ELF-1 (cell line): ENCODE measurements around the gene SUGCT.

Experiments used
- DNase-seq: peaks from one replicate; pipeline ENCODE4 v3.0.0-alpha.2; 2016; ENCODE audit warnings: low read depth, low spot score

The SUGCT gene

GRCh38 chr7:40859076-40859475 is 724.3 kb downstream of the SUGCT start:
- DNase-seq, result no peak

DNA sequence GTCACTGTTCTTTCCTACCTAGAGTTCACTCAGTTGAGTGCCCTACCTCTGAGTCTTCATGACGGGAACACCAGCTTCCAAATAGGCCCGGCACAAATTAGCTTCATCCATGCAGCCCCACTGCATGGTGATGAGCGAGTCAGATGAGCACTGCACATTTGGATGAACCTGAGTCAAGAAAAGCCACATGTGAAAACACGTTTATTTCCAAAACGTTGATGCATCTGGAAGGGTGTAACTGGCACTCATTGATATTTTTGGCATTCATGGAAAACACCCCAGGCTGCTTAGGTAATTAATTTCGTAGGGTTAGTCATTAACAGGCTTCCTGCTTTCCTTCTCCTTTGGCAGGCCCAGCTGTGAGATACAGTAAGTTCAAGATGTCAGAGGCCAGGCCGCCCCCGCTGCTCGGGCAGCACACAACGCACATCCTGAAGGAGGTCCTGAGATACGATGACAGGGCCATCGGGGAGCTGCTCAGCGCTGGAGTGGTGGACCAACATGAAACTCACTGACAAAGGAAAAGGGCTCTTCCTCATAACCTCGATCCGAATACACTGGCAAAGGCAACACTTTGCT is 725.2 kb downstream of the SUGCT start:
- no peak for DNase-seq

GRCh38 chr7:40865441-40866233 is 730.8 kb downstream of the SUGCT start:
- no peak for DNase-seq

- no peak for DNase-seq
Measured at GRCh38 chr7:40866601-40867000, 731.8 kb downstream of the SUGCT start.

GRCh38 chr7:40870108-40870507 is 735.3 kb downstream of the SUGCT start:
- DNase-seq, result no peak

DNA sequence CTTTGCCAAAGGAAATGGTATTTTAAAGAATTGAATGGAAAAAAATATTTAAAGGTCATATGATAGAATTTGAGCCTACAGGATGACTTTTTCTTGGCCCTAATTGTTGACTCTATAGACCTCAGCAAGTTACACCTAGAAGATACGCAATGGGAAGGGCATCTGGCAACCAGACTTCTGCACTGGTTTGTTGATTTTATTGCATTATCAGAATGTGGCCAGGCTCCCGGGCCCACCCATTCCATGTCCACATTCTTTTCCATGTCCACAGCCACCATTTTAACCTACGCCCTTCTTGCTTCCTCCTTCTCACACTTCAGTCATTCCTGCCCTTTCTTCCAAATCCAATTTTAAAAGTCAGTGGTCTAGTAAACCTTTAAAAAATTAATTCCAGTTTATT is 738.4 kb downstream of the SUGCT start:
- no peak for DNase-seq

- no peak for DNase-seq
Measured at GRCh38 chr7:40874756-40875155, 740.0 kb downstream of the SUGCT start.

GRCh38 chr7:40876601-40877000 is 741.8 kb downstream of the SUGCT start:
- DNase-seq, result no peak

DNA sequence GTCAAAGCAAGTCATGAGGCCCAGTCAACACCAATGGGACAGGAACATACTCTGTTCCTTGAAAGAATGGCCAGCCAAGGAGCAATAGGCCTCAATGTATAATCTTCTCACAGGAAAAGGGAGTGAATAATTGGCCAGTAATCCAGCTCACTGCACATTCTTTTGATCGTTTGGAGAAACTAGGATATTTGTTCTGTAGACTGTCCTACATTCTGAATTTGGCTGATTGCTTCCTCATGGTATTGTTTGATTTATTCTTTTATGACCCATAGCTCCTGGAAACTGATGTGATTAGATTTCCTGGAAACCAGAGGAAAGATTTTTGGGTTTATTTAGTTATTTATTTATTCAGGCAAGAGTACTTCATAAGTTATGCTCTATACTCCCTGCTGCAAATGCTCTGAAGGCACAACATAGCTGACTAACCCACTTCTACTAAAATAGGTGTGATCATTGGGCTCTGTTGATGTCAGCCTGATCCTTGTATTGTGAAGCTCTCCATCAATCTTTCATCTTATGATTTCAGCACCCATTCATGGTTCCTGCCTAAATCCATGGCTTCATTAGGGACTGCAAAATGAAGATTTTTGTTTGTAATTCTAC is 745.2 kb downstream of the SUGCT start:
- no peak for DNase-seq

DNA sequence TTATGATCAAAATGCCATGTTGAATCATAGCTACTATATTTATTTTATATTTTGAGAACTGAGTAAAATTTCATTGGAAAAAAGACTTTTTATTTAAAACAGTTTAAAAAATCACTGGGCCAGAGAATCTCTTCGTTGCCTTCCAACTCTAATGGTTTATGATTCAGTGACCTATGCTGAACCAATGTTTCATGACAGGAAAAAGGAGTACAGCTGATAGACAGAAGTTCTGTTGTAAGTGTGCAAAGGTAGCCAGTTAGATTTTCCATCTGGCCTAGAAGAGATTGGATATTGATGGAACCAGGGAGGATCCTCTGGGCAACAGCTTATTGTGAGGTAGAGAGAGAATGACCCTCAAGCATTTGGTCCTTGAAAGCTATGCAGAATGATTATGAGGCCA is 745.8 kb downstream of the SUGCT start:
- no peak for DNase-seq

DNA sequence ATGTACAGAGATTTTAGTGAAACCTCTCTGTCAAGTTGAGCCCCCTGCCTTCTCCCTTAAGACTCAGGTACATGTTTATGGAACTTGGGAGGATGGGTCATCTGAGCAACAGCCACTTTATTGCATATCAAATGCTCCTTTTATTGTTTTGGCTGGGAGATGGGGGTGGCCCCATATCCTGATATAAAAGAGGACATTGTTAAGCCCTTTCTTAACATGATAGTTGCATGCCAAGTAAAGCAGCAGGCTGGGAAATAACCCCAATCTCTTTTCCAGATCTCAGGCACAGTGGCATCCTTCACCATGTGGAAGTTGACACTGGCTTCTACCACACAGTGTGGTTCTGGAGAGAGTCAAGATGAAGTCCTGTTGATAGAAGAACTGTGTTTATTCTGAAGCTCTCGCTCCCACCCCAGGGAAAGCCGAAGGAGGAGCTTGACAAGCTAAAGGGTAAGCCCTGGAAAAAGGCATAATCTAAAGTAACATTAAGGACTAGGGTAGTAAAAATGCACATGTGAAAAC is 746.7 kb downstream of the SUGCT start:
- no peak for DNase-seq

- DNase-seq, result no peak
Measured at GRCh38 chr7:40882071-40882658, 747.4 kb downstream of the SUGCT start.

DNA sequence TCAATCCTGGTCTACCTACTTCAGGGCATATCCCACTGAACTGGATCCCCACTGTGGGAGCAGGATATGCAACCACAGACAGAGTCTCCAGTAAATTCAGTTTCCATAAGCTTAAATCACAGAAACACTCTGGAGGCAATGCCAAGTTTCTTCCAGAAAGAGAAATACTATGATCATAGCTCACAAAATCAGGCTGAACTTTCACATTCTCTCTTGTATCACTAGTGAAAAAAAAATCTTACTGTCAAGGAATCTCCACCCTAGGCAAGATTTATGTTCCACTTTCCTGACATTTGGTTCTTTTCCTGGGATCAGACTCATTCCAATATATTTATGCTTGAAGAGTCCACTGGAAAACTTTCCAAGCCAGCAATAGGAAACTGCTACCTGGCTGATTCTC is 749.0 kb downstream of the SUGCT start:
- DNase-seq, result no peak

DNA sequence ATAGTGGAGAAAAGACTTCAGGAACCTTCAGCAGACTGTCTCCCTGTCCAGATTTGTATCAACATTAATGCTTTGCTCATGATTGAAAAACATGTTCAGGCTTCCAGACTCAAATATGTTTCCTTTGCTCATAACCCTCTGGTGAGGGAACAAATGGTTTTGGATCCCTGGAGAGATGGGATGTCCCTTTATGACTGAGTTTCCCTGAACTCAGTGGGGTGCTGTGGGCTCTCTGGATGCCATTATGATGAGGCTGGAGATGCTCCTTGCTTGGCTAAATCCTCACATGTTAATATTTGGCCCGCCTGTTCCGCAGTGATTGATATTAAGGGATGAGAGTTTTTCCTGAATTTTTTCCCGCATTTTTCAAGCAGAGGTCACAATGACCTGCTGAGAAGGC is 749.4 kb downstream of the SUGCT start:
- no peak for DNase-seq

DNA sequence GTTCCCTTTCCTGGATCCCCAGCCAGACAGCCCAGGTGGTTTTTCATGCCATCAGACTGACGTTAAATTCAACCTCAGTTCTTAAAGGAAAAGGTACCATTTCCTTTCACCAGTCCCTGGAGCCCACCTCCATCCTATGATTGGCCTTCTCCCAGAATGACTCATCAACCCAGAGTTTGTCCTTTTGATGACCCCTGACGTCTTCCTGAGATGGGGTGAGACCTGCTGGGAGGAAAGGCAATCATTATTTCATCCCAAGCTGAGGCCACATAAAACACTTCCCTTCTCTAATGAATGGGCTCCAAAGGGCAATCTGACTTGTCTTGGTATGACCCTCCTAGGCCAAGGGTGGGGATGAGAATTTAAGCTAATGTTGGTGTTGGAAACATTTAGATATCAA is 750.7 kb downstream of the SUGCT start:
- DNase-seq, result no peak

DNA sequence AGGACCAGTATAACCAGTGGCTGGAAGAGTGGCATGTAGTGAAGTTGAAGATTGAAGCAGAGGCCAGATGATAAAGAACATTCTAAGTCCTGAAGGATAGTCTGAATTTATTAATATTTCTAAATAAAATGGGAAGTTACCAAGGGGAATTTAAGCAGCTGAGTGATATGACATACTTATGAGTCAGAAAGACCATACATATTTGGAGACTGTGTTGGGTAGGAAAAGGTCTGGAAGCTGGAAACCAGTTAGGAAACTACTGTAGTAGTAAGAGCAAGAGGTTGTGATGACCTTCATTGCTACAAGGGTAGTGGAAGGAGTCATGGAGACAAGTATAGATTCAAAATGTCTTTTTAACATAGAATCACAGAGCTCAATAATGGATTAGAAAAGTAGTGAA is 752.3 kb downstream of the SUGCT start:
- DNase-seq, result no peak

GRCh38 chr7:40888499-40888898 is 753.7 kb downstream of the SUGCT start:
- DNase-seq, result no peak

GRCh38 chr7:40889099-40889498 is 754.3 kb downstream of the SUGCT start:
- no peak for DNase-seq

GRCh38 chr7:40889539-40889938 is 754.7 kb downstream of the SUGCT start:
- no peak for DNase-seq

DNA sequence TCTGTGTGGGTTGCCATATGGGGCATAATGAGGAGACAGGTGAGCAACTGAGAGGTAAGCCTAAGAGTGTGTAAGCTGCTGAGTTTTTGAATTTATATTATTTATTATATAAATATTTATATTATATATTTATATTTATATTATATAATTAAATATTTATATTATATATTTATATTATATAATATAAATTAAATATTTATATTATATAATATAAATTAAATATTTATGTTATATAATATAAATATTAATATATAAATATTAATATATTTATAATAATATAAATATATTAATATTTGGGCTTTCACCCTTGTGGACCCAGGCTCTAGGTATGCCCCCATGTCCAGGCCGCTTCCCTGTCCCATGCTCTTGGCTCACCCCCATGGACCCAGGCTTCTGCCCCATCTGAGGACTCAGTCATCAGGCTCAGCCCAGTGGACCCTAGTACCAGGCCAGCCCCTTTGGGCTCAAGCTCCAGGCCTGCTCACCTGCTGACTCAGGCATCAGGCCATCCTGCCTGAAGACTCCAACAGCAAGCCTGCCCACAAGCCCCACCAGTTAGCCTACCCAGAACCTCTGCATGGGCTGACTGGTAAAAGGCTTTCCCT is 755.4 kb downstream of the SUGCT start:
- DNase-seq, result no peak

- DNase-seq, result no peak
Measured at GRCh38 chr7:40891232-40891631, 756.4 kb downstream of the SUGCT start.

- DNase-seq, result peak; percentile 31
Measured at GRCh38 chr7:40899151-40899550, 764.3 kb downstream of the SUGCT start.
